Thyroid gland (tissue), 4 donors: ENCODE data around the gene MAPKAPK2.

Experiments used
- CTCF ChIP-seq, 6 experiments: fragments of 200-600 bp in 3 of 6; fragments of 450-650 bp in 3 of 6; sonication (generic) in 3 of 6; IDR thresholded peaks; one replicate each; pipeline ENCODE4 v1.5.1; 2016 to 2019; ENCODE audit warnings: antibody characterized with exemption in 6 of 6, mild to moderate bottlenecking in 2 of 6, inconsistent platforms in 1 of 6, moderate library complexity in 1 of 6
- POLR2A ChIP-seq, 2 donors: fragments of 450-650 bp; IDR thresholded peaks; one replicate each; pipeline ENCODE4 v1.6.1; 2017; ENCODE audit warnings: antibody characterized with exemption in 2 of 2, mild to moderate bottlenecking in 2 of 2, moderate library complexity in 1 of 2

- TF ChIP-seq CTCF (IDR thresholded peaks at IDR 0.05) (no peak), POLR2A (IDR thresholded peaks at IDR 0.05) (no peak)
Observed at GRCh38 chr1:206744683-206745082, 60.0 kb downstream of the MAPKAPK2 start.
